ENCODE data around the gene TTPAL. TPM values are rescaled to one million over a fixed set of nuclear protein-coding genes. Genes with fewer than 3 reads are reported as not detected.

TTPAL gene
- total RNA-seq, 1 experiment from 2014 or later = 14.1 TPM

GRCh38 chr20:44454306-44454963, 21.2 kb upstream of the TTPAL start:
- H3K27ac ChIP-seq = no peak overlapping the region
- H3K4me1 ChIP-seq = no peaks in the 10 kb centered on the region
- H3K9me3 ChIP-seq (replicated peaks) = no peaks in the 10 kb centered on the region
- H3K4me3 ChIP-seq = no peak overlapping the region
- H3K36me3 ChIP-seq = no peaks in the 10 kb centered on the region
- no peak for DNase-seq
- H3K27me3 ChIP-seq = peaks cover 28% of the 10 kb centered on the region

- Histone ChIP-seq H3K27ac (no peak overlapping the region), H3K36me3 (no peaks in the 10 kb centered on the region), H3K4me3 (no peak overlapping the region), H3K27me3 (peaks cover 24% of the 10 kb centered on the region), H3K9me3 (replicated peaks) (no peaks in the 10 kb centered on the region), H3K4me1 (no peaks in the 10 kb centered on the region)
- no peak for DNase-seq
Measured at GRCh38 chr20:44455126-44455525, 20.5 kb upstream of the TTPAL start.

- Histone ChIP-seq H3K4me1 (no peaks in the 10 kb centered on the region), H3K9me3 (replicated peaks) (no peaks in the 10 kb centered on the region), H3K27ac (no peak overlapping the region), H3K36me3 (no peaks in the 10 kb centered on the region), H3K27me3 (peaks cover 27% of the 10 kb centered on the region), H3K4me3 (no peak overlapping the region)
- no peak for DNase-seq
Measured at GRCh38 chr20:44456611-44457010, 19.1 kb upstream of the TTPAL start.

GRCh38 chr20:44457016-44457415, 18.7 kb upstream of the TTPAL start:
- DNase-seq = no peak
- Histone ChIP-seq H3K27me3 (peaks cover 23% of the 10 kb centered on the region), H3K27ac (no peak overlapping the region), H3K9me3 (replicated peaks) (no peaks in the 10 kb centered on the region), H3K36me3 (no peaks in the 10 kb centered on the region), H3K4me1 (no peaks in the 10 kb centered on the region), H3K4me3 (no peak overlapping the region)

GRCh38 chr20:44459271-44459670, 16.4 kb upstream of the TTPAL start:
- Histone ChIP-seq H3K27me3 (peaks cover 19% of the 10 kb centered on the region), H3K4me1 (no peaks in the 10 kb centered on the region), H3K9me3 (replicated peaks) (no peaks in the 10 kb centered on the region), H3K27ac (no peak overlapping the region), H3K36me3 (no peaks in the 10 kb centered on the region), H3K4me3 (no peak overlapping the region)
- DNase-seq = no peak

GRCh38 chr20:44460795-44461141, 14.9 kb upstream of the TTPAL start:
- Histone ChIP-seq H3K4me3 (no peak overlapping the region), H3K4me1 (no peaks in the 10 kb centered on the region), H3K27me3 (peaks cover 8% of the 10 kb centered on the region), H3K9me3 (replicated peaks) (no peaks in the 10 kb centered on the region), H3K36me3 (no peaks in the 10 kb centered on the region), H3K27ac (no peak overlapping the region)
- peak in 1 of 2 experiments; percentile 48 for DNase-seq

- no peak overlapping the region for H3K27ac ChIP-seq
- H3K4me3 ChIP-seq = no peak overlapping the region
- no peak for DNase-seq
- peaks cover 8% of the 10 kb centered on the region for H3K27me3 ChIP-seq
- no peaks in the 10 kb centered on the region for H3K36me3 ChIP-seq
- H3K9me3 ChIP-seq (replicated peaks) = no peaks in the 10 kb centered on the region
- no peaks in the 10 kb centered on the region for H3K4me1 ChIP-seq
Measured at GRCh38 chr20:44461142-44461802, 14.4 kb upstream of the TTPAL start.

- no peaks in the 10 kb centered on the region for H3K9me3 ChIP-seq (replicated peaks)
- DNase-seq = no peak
- H3K27me3 ChIP-seq = peaks cover 5% of the 10 kb centered on the region
- no peak overlapping the region for H3K4me3 ChIP-seq
- no peaks in the 10 kb centered on the region for H3K36me3 ChIP-seq
- no peaks in the 10 kb centered on the region for H3K4me1 ChIP-seq
- no peak overlapping the region for H3K27ac ChIP-seq
Measured at GRCh38 chr20:44461803-44462174, 13.9 kb upstream of the TTPAL start.

GRCh38 chr20:44463466-44463865, 12.2 kb upstream of the TTPAL start:
- H3K27ac ChIP-seq = no peak overlapping the region
- peaks cover 22% of the 10 kb centered on the region for H3K27me3 ChIP-seq
- no peak for DNase-seq
- no peaks in the 10 kb centered on the region for H3K36me3 ChIP-seq
- H3K4me3 ChIP-seq = no peak overlapping the region
- no peaks in the 10 kb centered on the region for H3K4me1 ChIP-seq
- H3K9me3 ChIP-seq (replicated peaks) = no peaks in the 10 kb centered on the region

- DNase-seq = no peak
- Histone ChIP-seq H3K4me1 (no peaks in the 10 kb centered on the region), H3K36me3 (no peaks in the 10 kb centered on the region), H3K27ac (no peak overlapping the region), H3K9me3 (replicated peaks) (no peaks in the 10 kb centered on the region), H3K4me3 (no peak overlapping the region), H3K27me3 (peaks cover 31% of the 10 kb centered on the region)
Measured at GRCh38 chr20:44464514-44464913, 11.2 kb upstream of the TTPAL start.

GRCh38 chr20:44465001-44465560, 10.6 kb upstream of the TTPAL start:
- H3K4me3 ChIP-seq = no peak overlapping the region
- peaks cover 36% of the 10 kb centered on the region for H3K27me3 ChIP-seq
- H3K27ac ChIP-seq = no peak overlapping the region
- H3K36me3 ChIP-seq = no peaks in the 10 kb centered on the region
- no peaks in the 10 kb centered on the region for H3K9me3 ChIP-seq (replicated peaks)
- DNase-seq = no peak
- no peaks in the 10 kb centered on the region for H3K4me1 ChIP-seq

GRCh38 chr20:44467289-44467883, 8.3 kb upstream of the TTPAL start:
- H3K27ac ChIP-seq = no peak overlapping the region
- DNase-seq = peak in 1 of 2 experiments; percentile 20
- no peaks in the 10 kb centered on the region for H3K36me3 ChIP-seq

GRCh38 chr20:44468044-44468782, 7.5 kb upstream of the TTPAL start:
- H3K27me3 ChIP-seq = peaks cover 38% of the 10 kb centered on the region
- no peaks in the 10 kb centered on the region for H3K4me1 ChIP-seq
- H3K4me3 ChIP-seq = no peak overlapping the region
- no peak overlapping the region for H3K27ac ChIP-seq
- H3K9me3 ChIP-seq (replicated peaks) = no peaks in the 10 kb centered on the region
- no peak for DNase-seq
- no peaks in the 10 kb centered on the region for H3K36me3 ChIP-seq

More at GRCh38 chr20:44467289-44467883, 8.3 kb upstream of the TTPAL start:
- peaks cover 38% of the 10 kb centered on the region for H3K27me3 ChIP-seq
- no peaks in the 10 kb centered on the region for H3K4me1 ChIP-seq
- H3K4me3 ChIP-seq = no peak overlapping the region
- H3K9me3 ChIP-seq (replicated peaks) = no peaks in the 10 kb centered on the region

- no peak for DNase-seq
- peaks cover 4% of the 10 kb centered on the region; the same call in 1 of the 2 replicates for H3K4me1 ChIP-seq
- no peaks in the 10 kb centered on the region for H3K36me3 ChIP-seq
- no peak overlapping the region for H3K27ac ChIP-seq
- no peak overlapping the region for H3K4me3 ChIP-seq
- H3K9me3 ChIP-seq (replicated peaks) = no peaks in the 10 kb centered on the region
- H3K27me3 ChIP-seq = peaks cover 36% of the 10 kb centered on the region
Measured at GRCh38 chr20:44470327-44470726, 5.3 kb upstream of the TTPAL start.

- no peak overlapping the region for H3K27ac ChIP-seq
- H3K4me3 ChIP-seq = no peak overlapping the region
- H3K36me3 ChIP-seq = no peaks in the 10 kb centered on the region
- peaks cover 7% of the 10 kb centered on the region; the same call in 1 of the 2 replicates for H3K4me1 ChIP-seq
- DNase-seq = peak in 1 of 2 experiments; percentile 28
- H3K27me3 ChIP-seq = peaks cover 36% of the 10 kb centered on the region
- H3K9me3 ChIP-seq (replicated peaks) = no peaks in the 10 kb centered on the region
Measured at GRCh38 chr20:44471481-44471882, 4.2 kb upstream of the TTPAL start.
